GM12891 (cell line): ENCODE measurements around the gene ITGAX.

Experiments
- DNase-seq: peaks from one replicate; pipeline ENCODE4 v3.0.0; 2011; ENCODE audit warnings: low spot score; ENCODE audit not compliant: insufficient read length
- FAIRE-seq: peaks from 2 replicates; lab custom pipeline; 2011; peaks lifted over from hg19 to GRCh38; lab: Jason Lieb, UNC
- PAX5 ChIP-seq: IDR thresholded peaks from 2 replicates; pipeline ENCODE4 v1.6.1; 2011; ENCODE audit warnings: low read length, moderate library complexity, mild to moderate bottlenecking; ENCODE audit not compliant: insufficient read depth, severe bottlenecking
- POLR2A ChIP-seq: IDR thresholded peaks from 2 replicates; pipeline ENCODE4 v1.6.1; 2011; ENCODE audit warnings: low read depth, low read length, control low read depth
- POLR2AphosphoS5 ChIP-seq: IDR thresholded peaks from 2 replicates; pipeline ENCODE4 v1.6.1; 2011; ENCODE audit warnings: low read depth, low read length, control low read depth
- POU2F2 ChIP-seq: IDR thresholded peaks from 2 replicates; pipeline ENCODE4 v1.6.1; 2011; ENCODE audit warnings: low read depth, mild to moderate bottlenecking, control low read depth, low read length, moderate library complexity
- SPI1 ChIP-seq: IDR thresholded peaks from 2 replicates; pipeline ENCODE4 v1.6.1; 2011; ENCODE audit warnings: low read depth, low read length, control low read depth
- TAF1 ChIP-seq: IDR thresholded peaks from 2 replicates; pipeline ENCODE4 v1.6.1; 2011; ENCODE audit warnings: low read depth, low read length, control low read depth

The ITGAX gene

GRCh38 chr16:31429796-31430195 lies 74.8 kb downstream of the ITGAX start:
- FAIRE-seq (no peak), DNase-seq (no peak)
- no peak for TF ChIP-seq SPI1
- TF ChIP-seq TAF1, result no peak
- no peak for TF ChIP-seq PAX5
- no peak for TF ChIP-seq POU2F2
- TF ChIP-seq POLR2A, result no peak
- TF ChIP-seq POLR2AphosphoS5, result no peak

- no peak for DNase-seq
- no peak for TF ChIP-seq POLR2A
- TF ChIP-seq POLR2AphosphoS5, result no peak
- no peak for TF ChIP-seq PAX5
- no peak for TF ChIP-seq TAF1
- TF ChIP-seq SPI1, result no peak
- TF ChIP-seq POU2F2, result no peak
- FAIRE-seq, result no peak
Measured at GRCh38 chr16:31430380-31431052, 75.5 kb downstream of the ITGAX start.
